Breast epithelium (tissue), 3 donors: Measurements from ENCODE around the gene NYNRIN.

Source experiments
- CTCF ChIP-seq, 3 donors: fragments of 450-650 bp; IDR thresholded peaks; one replicate each; pipeline ENCODE4 v1.5.1; 2016 to 2017; ENCODE audit warnings: antibody characterized with exemption in 3 of 3, mild to moderate bottlenecking in 3 of 3, moderate library complexity in 3 of 3
- POLR2A ChIP-seq: fragments of 450-650 bp; IDR thresholded peaks from one replicate; pipeline ENCODE4 v1.6.1; 2016; ENCODE audit warnings: antibody characterized with exemption, mild to moderate bottlenecking, moderate library complexity

- TF ChIP-seq CTCF (IDR thresholded peaks at IDR 0.05) (no peak), POLR2A (no peak)
Measured at GRCh38 chr14:24435192-24435810, 36.5 kb downstream of the NYNRIN start.
